HG02623 (cell line): ENCODE measurements around the gene EDN1.
"Not testable (repeated sequence)": the region's sequence is repeated elsewhere in the genome, so short reads cannot be mapped to it uniquely, and the experiment has no call there.

ENCODE experiments used
- ATAC-seq: cut with Tn5 transposase; IDR thresholded peaks from one replicate; pipeline ENCODE4 v1.9.1; 2021; ENCODE audit warnings: moderate library complexity; ENCODE audit not compliant: unreplicated experiment

The EDN1 gene

GRCh38 chr6:12324099-12324498, 33.9 kb downstream of the EDN1 start:
- ATAC-seq = no peak

- no peak for ATAC-seq
These were observed 34.6 kb downstream of the EDN1 start for GRCh38 chr6:12324748-12325147.

- ATAC-seq = no peak
These were observed 35.7 kb downstream of the EDN1 start for GRCh38 chr6:12325872-12326271.

GRCh38 chr6:12327391-12327790, 37.2 kb downstream of the EDN1 start:
- ATAC-seq = no peak

GRCh38 chr6:12327988-12328387, 37.8 kb downstream of the EDN1 start:
- ATAC-seq = no peak

- no peak for ATAC-seq
These were observed 38.5 kb downstream of the EDN1 start for GRCh38 chr6:12328701-12329100.

- no peak for ATAC-seq
These were observed 41.3 kb downstream of the EDN1 start for GRCh38 chr6:12331474-12331873.

- ATAC-seq = no peak
These were observed 42.0 kb downstream of the EDN1 start for GRCh38 chr6:12331951-12332749.

GRCh38 chr6:12332750-12333079, 42.6 kb downstream of the EDN1 start:
- not testable (repeated sequence) for ATAC-seq

GRCh38 chr6:12333128-12333527, 43.0 kb downstream of the EDN1 start:
- no peak for ATAC-seq

- ATAC-seq = no peak
These were observed 44.5 kb downstream of the EDN1 start for GRCh38 chr6:12334526-12335130.

GRCh38 chr6:12335131-12335527, 45.0 kb downstream of the EDN1 start:
- peak; percentile 58 for ATAC-seq

- ATAC-seq = no peak
These were observed 45.6 kb downstream of the EDN1 start for GRCh38 chr6:12335717-12336116.

- ATAC-seq = no peak
These were observed 46.2 kb downstream of the EDN1 start for GRCh38 chr6:12336121-12336971.

GRCh38 chr6:12339022-12339421, 48.9 kb downstream of the EDN1 start:
- ATAC-seq = no peak

- no peak for ATAC-seq
These were observed 49.8 kb downstream of the EDN1 start for GRCh38 chr6:12339808-12340487.

- ATAC-seq = no peak
These were observed 50.3 kb downstream of the EDN1 start for GRCh38 chr6:12340488-12340818.

GRCh38 chr6:12342664-12343063, 52.5 kb downstream of the EDN1 start:
- ATAC-seq = no peak

- no peak for ATAC-seq
These were observed 52.9 kb downstream of the EDN1 start for GRCh38 chr6:12343122-12343439.

GRCh38 chr6:12343440-12344162, 53.4 kb downstream of the EDN1 start:
- no peak for ATAC-seq

GRCh38 chr6:12344296-12344695, 54.1 kb downstream of the EDN1 start:
- ATAC-seq = no peak
